ENCODE results near the gene NEU3.

DNA sequence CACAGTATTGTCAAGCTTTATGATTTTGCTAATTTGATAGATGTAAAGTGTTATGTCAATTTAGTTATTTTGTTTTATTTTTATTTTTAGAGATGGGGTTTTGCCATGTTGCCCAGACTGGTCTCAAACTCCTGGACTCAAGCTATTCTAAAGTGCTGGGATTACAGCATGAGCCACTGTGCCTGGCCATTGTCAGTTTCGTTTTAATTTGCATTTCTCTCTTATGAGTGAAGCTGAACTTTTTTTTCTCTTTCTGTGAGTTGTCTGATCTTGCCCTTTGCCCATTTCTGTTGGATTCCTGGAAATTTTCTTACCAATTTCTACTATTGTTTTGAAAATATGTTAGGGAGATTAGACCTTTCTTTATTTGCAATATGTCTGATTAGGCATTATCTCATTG lies 15.5 kb downstream of the NEU3 start:
- TF ChIP-seq GATA2 (IDR thresholded peaks at IDR 0.05; ENCODE audit: low read depth, low read length) (no peak), GATA3 (IDR thresholded peaks at IDR 0.05; ENCODE audit: low read depth, low read length) (no peak)
